Loucy (cell line): Measurements from ENCODE around the gene ADORA2A.
A peak's percentile ranks its signal among the peaks of the same experiment; 100 is the strongest.

Experiments used
- H2AFZ ChIP-seq: fragments of 200-600 bp; sonication (generic); 2 replicates; pipeline ENCODE4 v1.6.0; 2016; ENCODE audit warnings: antibody characterized with exemption, mild to moderate bottlenecking, low read length, moderate library complexity
- H3F3A ChIP-seq: fragments of 200-600 bp; 2 replicates; pipeline ENCODE4 v1.6.0; 2016; ENCODE audit warnings: antibody characterized with exemption, low read depth, mild to moderate bottlenecking
- H3K27me3 ChIP-seq: fragments of 200-600 bp; sonication (generic); 2 replicates; pipeline ENCODE4 v1.6.1; 2014; ENCODE audit warnings: low read length, mild to moderate bottlenecking; ENCODE audit not compliant: insufficient read depth, poor library complexity, severe bottlenecking
- H3K36me3 ChIP-seq: fragments of 200-600 bp; sonication (generic); 2 replicates; pipeline ENCODE4 v1.6.1; 2016; ENCODE audit warnings: low read length; ENCODE audit not compliant: insufficient read depth
- H3K4me1 ChIP-seq: fragments of 200-600 bp; sonication (generic); 2 replicates; pipeline ENCODE4 v1.5.1; 2014; ENCODE audit warnings: low read length, mild to moderate bottlenecking; ENCODE audit not compliant: insufficient read depth, poor library complexity, severe bottlenecking
- H3K4me2 ChIP-seq: fragments of 200-600 bp; sonication (generic); 2 replicates; pipeline ENCODE4 v1.6.0; 2014; ENCODE audit warnings: antibody characterized with exemption, low read length, low read depth, mild to moderate bottlenecking; ENCODE audit not compliant: poor library complexity, severe bottlenecking
- H3K4me3 ChIP-seq: fragments of 200-600 bp; sonication (generic); 2 replicates; pipeline ENCODE4 v1.5.1; 2014; ENCODE audit warnings: low read length, mild to moderate bottlenecking, mixed read lengths; ENCODE audit not compliant: poor library complexity, severe bottlenecking
- H3K79me2 ChIP-seq: fragments of 200-600 bp; sonication (generic); 2 replicates; pipeline ENCODE4 v1.6.1; 2014; ENCODE audit warnings: low read length; ENCODE audit not compliant: insufficient read depth
- H3K9ac ChIP-seq: fragments of 200-600 bp; sonication (generic); 2 replicates; pipeline ENCODE4 v1.6.0; 2014; ENCODE audit warnings: mild to moderate bottlenecking, low read depth, low read length, moderate library complexity; ENCODE audit not compliant: poor library complexity, severe bottlenecking
- H3K9me2 ChIP-seq: fragments of 200-600 bp; sonication (generic); replicated peaks from 2 replicates; pipeline ENCODE4 v1.6.1; 2016; ENCODE audit warnings: low read depth, low read length, mixed read lengths
- H3K9me3 ChIP-seq: fragments of 200-600 bp; sonication (generic); 2 replicates; pipeline ENCODE4 v1.6.1; 2014; ENCODE audit warnings: mild to moderate bottlenecking, antibody characterized with exemption, low read length, low read depth; ENCODE audit not compliant: insufficient read depth
- H4K20me1 ChIP-seq: fragments of 200-600 bp; sonication (generic); 2 replicates; pipeline ENCODE4 v1.6.0; 2014; ENCODE audit warnings: antibody characterized with exemption, low read length, mild to moderate bottlenecking; ENCODE audit not compliant: insufficient read depth, poor library complexity, severe bottlenecking
- EZH2phosphoT487 ChIP-seq: fragments of 200-600 bp; IDR thresholded peaks from 2 replicates; pipeline ENCODE4 v1.6.1; 2018; ENCODE audit warnings: antibody characterized with exemption, mild to moderate bottlenecking, moderate library complexity, borderline replicate concordance
- TF ChIP-seq, protein P1 (sequence below): fragments of 200-600 bp; sonication (generic); conservative IDR thresholded peaks from 2 replicates; pipeline ENCODE4 v1.5.1; 2014; ENCODE audit warnings: mild to moderate bottlenecking, antibody characterized with exemption, low read length

The ADORA2A gene

DNA sequence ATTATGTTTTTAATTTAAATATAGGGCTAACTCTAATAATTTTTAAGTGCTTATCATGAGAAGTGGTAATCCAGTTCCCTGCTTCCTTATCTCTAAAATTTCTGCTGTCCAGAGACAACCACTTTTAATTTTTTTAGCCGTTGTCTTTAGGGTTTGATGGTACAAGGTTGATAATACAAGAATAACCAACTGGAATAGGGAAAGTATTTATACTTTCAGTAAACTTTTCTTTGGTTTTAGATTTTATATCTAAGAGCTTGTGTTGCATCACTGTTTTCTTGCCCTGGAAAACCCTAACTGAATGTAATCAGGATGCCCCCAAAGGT is 46.5 kb upstream of the ADORA2A start:
- Histone ChIP-seq H3K79me2 (peaks cover 10% of the 10 kb centered on the region; the same call in 1 of the 2 replicates), H3K4me3 (no peak overlapping the region), H3K4me2 (peak overlapping the region; percentile 71), H3K9me2 (no peaks in the 10 kb centered on the region), H3K27me3 (no peaks in the 10 kb centered on the region), H3K9me3 (no peaks in the 10 kb centered on the region), H3K4me1 (peaks cover 45% of the 10 kb centered on the region), H4K20me1 (no peaks in the 10 kb centered on the region), H3K9ac (peak overlapping the region; percentile 61), H2AFZ (no peak overlapping the region), H3F3A (peaks cover 5% of the 10 kb centered on the region), H3K36me3 (peaks cover 19% of the 10 kb centered on the region)
- TF ChIP-seq, protein P1, sequence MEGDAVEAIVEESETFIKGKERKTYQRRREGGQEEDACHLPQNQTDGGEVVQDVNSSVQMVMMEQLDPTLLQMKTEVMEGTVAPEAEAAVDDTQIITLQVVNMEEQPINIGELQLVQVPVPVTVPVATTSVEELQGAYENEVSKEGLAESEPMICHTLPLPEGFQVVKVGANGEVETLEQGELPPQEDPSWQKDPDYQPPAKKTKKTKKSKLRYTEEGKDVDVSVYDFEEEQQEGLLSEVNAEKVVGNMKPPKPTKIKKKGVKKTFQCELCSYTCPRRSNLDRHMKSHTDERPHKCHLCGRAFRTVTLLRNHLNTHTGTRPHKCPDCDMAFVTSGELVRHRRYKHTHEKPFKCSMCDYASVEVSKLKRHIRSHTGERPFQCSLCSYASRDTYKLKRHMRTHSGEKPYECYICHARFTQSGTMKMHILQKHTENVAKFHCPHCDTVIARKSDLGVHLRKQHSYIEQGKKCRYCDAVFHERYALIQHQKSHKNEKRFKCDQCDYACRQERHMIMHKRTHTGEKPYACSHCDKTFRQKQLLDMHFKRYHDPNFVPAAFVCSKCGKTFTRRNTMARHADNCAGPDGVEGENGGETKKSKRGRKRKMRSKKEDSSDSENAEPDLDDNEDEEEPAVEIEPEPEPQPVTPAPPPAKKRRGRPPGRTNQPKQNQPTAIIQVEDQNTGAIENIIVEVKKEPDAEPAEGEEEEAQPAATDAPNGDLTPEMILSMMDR: no peak
- no peak for TF ChIP-seq EZH2phosphoT487

DNA sequence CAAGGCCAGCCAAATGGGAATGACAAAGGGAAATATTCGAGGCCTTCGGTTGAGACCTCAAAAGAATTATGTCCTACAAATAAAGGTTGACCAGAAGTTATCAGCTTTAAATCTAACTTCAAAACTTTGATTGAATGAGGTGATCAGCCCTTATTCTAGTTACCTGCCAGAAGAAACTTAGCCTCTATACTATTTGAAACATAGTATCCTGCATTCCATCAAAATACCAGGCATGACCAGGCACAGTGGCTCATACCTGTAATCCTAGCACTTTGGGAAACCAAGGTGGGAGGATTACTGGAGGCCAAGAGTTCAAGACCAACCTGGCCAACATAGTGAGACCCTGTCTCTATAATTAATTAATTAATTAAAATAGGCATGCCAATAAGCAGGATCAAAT is 44.3 kb upstream of the ADORA2A start:
- H3K27me3 ChIP-seq: no peaks in the 10 kb centered on the region
- no peak overlapping the region for H3K4me2 ChIP-seq
- no peak overlapping the region for H3K4me3 ChIP-seq
- no peaks in the 10 kb centered on the region; the same call in 1 of the 2 replicates for H3K36me3 ChIP-seq
- H2AFZ ChIP-seq: no peak overlapping the region
- H3K79me2 ChIP-seq: peaks cover 6% of the 10 kb centered on the region; the same call in 1 of the 2 replicates
- no peaks in the 10 kb centered on the region for H3K9me3 ChIP-seq
- H3K9me2 ChIP-seq: no peaks in the 10 kb centered on the region
- TF ChIP-seq EZH2phosphoT487: no peak
- TF ChIP-seq, protein P1: no peak
- peaks cover 5% of the 10 kb centered on the region for H3F3A ChIP-seq
- peaks cover 33% of the 10 kb centered on the region for H3K4me1 ChIP-seq
- H3K9ac ChIP-seq: no peak overlapping the region
- H4K20me1 ChIP-seq: no peaks in the 10 kb centered on the region

- peaks cover 6% of the 10 kb centered on the region; the same call in 1 of the 2 replicates for H3K79me2 ChIP-seq
- no peaks in the 10 kb centered on the region for H3K9me2 ChIP-seq
- H3K4me2 ChIP-seq: no peak overlapping the region
- H3K27me3 ChIP-seq: no peaks in the 10 kb centered on the region
- TF ChIP-seq, protein P1: no peak
- no peak for TF ChIP-seq EZH2phosphoT487
- no peaks in the 10 kb centered on the region for H3K9me3 ChIP-seq
- H4K20me1 ChIP-seq: no peaks in the 10 kb centered on the region
- H3K4me3 ChIP-seq: no peak overlapping the region
- H2AFZ ChIP-seq: no peak overlapping the region
- H3K9ac ChIP-seq: no peak overlapping the region
- peaks cover 2% of the 10 kb centered on the region for H3F3A ChIP-seq
- H3K36me3 ChIP-seq: no peaks in the 10 kb centered on the region; the same call in 1 of the 2 replicates
- H3K4me1 ChIP-seq: peaks cover 23% of the 10 kb centered on the region
These were observed 43.3 kb upstream of the ADORA2A start for GRCh38 chr22:24384131-24384530.
